GM18907 (cell line): Measurements from ENCODE around the gene RAI1.

Experiments
- ATAC-seq: cut with Tn5 transposase; IDR thresholded peaks from one replicate; pipeline ENCODE4 v1.9.1; 2021; ENCODE audit warnings: mild to moderate bottlenecking, moderate library complexity; ENCODE audit not compliant: unreplicated experiment

RAI1 gene

GRCh38 chr17:17840751-17841591 lies 159.7 kb downstream of the RAI1 start:
- no peak for ATAC-seq

- no peak for ATAC-seq
These were observed 160.4 kb downstream of the RAI1 start for GRCh38 chr17:17841601-17842025.

DNA sequence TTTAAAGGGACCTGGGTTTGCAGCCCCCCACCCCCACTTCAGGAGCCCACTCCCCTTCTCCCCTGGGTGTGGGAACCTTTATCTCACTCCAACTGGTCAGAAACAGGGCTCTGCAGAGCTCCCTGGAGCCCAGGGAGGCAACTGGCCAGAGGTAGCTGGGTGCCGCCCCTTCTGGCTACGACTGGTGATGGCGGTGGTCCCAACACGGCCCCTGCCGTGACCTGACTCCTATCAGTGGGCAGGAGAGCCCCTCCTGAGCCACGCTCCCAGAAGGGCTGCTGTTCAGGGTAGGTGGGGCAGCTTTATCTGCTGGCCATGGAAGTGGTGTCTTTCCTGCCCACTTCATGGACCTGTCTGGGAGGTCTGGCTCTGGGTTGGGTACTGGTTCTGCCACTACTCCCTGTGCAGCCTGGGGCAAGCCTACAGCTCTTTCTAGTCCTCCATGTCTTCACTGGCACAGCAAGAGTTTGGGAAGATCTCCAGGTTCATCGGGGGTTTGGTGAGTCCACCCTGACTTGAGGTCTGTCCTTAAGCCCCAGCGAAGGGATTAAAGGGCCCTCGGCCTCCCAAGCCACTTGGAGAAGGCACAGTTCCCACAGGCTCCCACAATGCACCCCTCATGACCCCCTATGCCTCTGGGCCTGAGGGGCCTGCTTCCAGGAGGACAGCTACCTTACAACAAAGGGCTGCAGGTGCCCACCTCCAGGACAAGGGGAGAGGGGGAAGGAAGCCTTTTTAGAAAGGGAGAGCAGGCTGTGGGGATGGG lies 161.0 kb downstream of the RAI1 start:
- ATAC-seq: no peak

GRCh38 chr17:17843096-17843495 lies 161.8 kb downstream of the RAI1 start:
- ATAC-seq: no peak

- ATAC-seq: no peak
These were observed 162.8 kb downstream of the RAI1 start for GRCh38 chr17:17844079-17844478.

DNA sequence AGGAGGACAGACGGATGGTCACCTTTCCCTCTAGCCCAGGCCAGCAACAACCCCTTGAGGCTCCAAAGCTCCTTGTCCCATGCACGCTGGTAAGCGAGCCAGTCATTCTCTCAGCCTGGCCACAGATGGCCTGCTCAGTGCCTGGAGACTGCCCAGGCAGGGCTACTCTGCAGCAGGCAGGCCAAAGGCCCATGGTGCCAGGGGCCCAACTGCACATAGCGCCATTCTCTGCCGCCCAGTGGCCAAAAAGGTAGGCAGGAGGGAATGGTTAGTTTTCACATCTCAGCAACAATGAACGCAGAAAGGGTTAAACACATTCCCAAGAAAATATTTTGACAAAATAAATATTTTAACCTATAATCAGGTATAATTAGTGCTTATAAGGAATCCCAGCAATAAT lies 163.2 kb downstream of the RAI1 start:
- no peak for ATAC-seq

- no peak for ATAC-seq
These were observed 164.0 kb downstream of the RAI1 start for GRCh38 chr17:17845046-17845775.

GRCh38 chr17:17846003-17846402 lies 164.7 kb downstream of the RAI1 start:
- ATAC-seq: no peak

- no peak for ATAC-seq
These were observed 165.4 kb downstream of the RAI1 start for GRCh38 chr17:17846645-17847044.

GRCh38 chr17:17847118-17847689 lies 165.9 kb downstream of the RAI1 start:
- no peak for ATAC-seq

DNA sequence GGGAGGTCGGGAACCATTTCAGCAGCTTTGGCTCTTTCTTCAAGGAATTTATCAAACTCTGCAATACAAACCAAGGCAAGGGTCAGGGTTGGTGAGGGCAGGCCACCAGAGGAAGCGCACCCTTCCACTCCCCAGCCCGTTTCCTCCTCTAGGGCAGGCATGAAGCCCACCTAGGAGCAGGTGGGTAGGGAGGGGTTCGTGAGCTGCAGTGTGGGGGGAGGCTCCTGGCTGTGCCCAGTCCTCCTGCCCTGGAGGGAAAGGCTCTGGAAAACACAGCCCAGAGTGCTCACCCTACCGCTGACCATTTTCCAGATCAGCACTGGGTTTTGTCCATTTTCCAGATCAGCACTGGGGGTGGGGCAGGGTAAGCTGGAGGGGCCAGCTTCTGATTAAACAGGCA lies 166.5 kb downstream of the RAI1 start:
- no peak for ATAC-seq

DNA sequence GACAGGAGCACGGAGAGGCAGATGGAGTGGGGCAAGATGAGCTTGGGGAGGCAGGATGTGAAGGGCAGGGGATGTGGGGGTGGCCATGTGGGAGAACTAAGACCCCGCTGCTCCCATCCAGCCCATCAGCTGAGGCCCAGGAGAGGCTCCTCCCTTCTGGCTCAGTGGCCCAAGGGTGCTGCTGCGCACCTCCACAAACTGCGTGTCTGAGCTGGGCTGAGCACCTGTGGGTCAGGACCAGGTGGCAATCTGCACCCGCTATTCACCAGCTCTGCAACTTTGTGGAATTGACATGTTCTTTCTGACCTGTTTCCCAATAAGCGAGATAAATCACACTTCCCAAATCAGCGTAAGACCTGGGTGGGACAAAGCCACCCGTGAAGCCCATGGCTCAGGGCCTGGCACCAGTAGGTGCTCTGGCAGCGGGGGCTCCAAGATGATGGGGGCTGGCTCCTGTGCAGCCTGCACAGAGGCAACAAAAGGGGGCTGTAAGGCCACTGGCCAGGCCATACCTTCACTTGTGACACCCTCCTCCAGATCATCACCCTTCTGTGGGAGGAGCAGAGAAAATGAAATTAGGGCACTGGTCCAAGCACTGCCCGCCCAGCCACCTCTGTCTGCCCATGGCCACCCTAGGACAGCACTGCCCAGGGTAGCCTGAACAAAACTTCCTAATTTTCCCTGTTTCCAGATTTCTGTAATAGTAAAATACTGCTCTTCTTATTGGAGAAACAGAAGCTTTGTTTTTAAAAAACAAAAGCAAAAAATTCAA lies 167.2 kb downstream of the RAI1 start:
- ATAC-seq: no peak

DNA sequence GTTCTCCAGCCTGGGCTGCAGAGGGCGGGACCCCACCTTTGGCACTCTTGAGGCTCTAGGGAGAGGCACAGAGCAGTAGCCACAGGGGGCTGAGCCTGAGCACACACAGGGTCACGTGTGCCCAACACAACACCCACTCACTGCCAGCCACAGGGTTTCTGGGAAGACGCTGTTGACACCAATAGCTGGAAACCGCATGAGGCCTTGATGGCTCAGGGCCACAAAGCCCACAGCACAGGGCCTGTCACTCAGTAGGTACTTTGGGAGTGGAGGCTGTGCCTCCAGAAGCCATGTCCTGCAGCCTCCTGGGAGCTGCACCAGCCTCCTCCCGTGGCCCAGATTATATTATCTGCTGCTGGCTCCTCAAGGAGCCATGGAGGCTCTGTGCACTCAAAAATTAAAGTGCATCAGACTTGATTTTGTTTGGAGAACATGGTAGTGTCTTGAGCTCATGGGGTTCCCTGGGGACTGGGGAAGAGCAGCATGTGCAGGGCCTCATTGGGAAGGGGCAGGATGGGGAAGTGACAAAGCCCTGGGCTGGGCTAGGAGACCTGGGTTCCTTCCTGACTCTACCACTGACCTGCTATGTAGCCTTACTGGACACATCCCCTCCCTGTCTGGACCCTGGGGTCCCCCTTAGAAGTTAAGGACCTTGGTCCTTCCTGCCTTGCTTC lies 168.0 kb downstream of the RAI1 start:
- no peak for ATAC-seq

GRCh38 chr17:17849845-17850373 lies 168.7 kb downstream of the RAI1 start:
- ATAC-seq: no peak

- no peak for ATAC-seq
These were observed 170.1 kb downstream of the RAI1 start for GRCh38 chr17:17851103-17852002.

- no peak for ATAC-seq
These were observed 171.7 kb downstream of the RAI1 start for GRCh38 chr17:17852930-17853329.

DNA sequence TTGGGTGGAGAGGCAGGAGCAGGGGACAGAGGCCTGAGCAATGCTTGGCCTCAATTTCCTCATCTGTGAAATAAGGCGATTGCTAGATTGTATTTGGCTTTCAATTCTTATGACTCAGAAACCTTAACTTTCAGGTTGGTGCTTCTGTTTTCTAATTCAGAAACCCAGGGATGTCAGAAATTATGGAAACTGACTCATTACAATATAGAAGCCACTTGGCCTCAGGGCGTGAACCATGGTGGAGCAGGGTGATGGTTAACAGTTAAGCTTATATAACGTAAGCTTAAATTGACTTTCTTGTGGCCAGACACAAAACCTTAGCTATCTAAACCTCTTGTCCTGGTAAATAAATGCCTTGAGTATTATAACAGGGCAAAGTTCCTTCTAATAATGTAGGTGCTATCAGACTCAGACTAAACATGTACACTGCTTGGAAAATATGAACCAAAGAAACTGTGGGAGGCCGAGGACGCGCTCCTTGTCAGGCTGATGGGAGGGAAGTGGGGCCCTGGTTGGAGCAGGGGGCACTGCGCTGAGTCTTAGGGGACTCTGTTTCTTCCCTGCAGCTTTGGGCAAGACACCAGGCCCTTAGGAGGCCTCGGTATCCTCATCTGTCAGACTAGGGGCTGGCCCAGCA lies 172.7 kb downstream of the RAI1 start:
- ATAC-seq: no peak

DNA sequence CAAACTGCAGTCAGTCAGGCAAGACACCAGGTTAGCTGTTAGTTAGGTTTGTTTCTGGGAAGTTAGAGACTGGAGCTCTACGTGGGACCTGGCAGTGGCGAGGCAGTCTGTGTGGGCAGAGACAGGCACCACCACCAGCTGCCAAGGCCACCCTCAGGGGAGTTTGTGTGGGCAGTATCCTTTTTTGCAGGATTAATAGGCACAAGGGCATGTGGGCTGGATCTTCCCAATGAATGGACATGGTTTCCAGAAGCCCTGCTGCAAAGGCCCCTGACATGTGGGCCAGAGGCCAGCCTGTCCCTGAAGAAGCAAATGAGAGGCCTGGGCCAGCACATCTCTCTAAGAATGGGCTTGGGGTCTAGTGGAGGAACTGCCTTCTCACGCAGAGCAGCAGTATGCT lies 174.7 kb downstream of the RAI1 start:
- ATAC-seq: no peak
